Body of pancreas (tissue), 4 donors: ENCODE results near the gene SOCS6. TPM values are rescaled to one million over a fixed set of nuclear protein-coding genes. Genes with fewer than 3 reads are reported as not detected.
A peak's percentile ranks its signal among the peaks of the same experiment; 100 is the strongest.
"Not testable (repeated sequence)": the region's sequence is repeated elsewhere in the genome, so short reads cannot be mapped to it uniquely, and the experiment has no call there.

Source experiments
- ATAC-seq: fragments of 150-250 bp; one replicate; pipeline ENCODE4 v1.9.1; 2016
- DNase-seq, 4 donors: peaks; one replicate each; pipeline ENCODE4 v3.0.0-alpha.2; 2019
- H3K27ac ChIP-seq, 4 donors: fragments of 200-600 bp; sonication (generic); 1 replicate in 3 of 4; 2 replicates in 1 of 4; pipeline versions ENCODE4 v1.5.1 to v1.6.1; 2016 to 2019; ENCODE audit warnings: mild to moderate bottlenecking in 1 of 4, mixed read lengths in 1 of 4, moderate library complexity in 1 of 4
- H3K27me3 ChIP-seq, 2 donors: fragments of 200-600 bp; sonication (generic); one replicate each; pipeline ENCODE4 v1.6.0; 2016; ENCODE audit warnings: mild to moderate bottlenecking in 1 of 2
- H3K36me3 ChIP-seq, 2 donors: fragments of 200-600 bp; sonication (generic); replicated peaks in 1 of 2; 2 replicates each; pipeline ENCODE4 v1.5.1; 2016; ENCODE audit warnings: low read depth in 2 of 2; ENCODE audit not compliant: insufficient read depth in 1 of 2
- H3K4me1 ChIP-seq: fragments of 200-600 bp; sonication (generic); one replicate; pipeline ENCODE4 v1.6.0; 2016
- H3K4me3 ChIP-seq, 2 donors: fragments of 200-600 bp; sonication (generic); 1 replicate in 1 of 2; 2 replicates in 1 of 2; pipeline ENCODE4 v1.5.1; 2016 to 2019
- H3K9me3 ChIP-seq, 3 donors: fragments of 200-600 bp; sonication (generic); 1 replicate in 2 of 3; 2 replicates in 1 of 3; pipeline ENCODE4 v1.5.1; 2016
- POLR2A ChIP-seq, 3 donors: fragments of 450-650 bp; IDR thresholded peaks; one replicate each; pipeline ENCODE4 v1.6.1; 2016; ENCODE audit warnings: antibody characterized with exemption in 3 of 3, mild to moderate bottlenecking in 2 of 3
- WGBS, 2 donors: methylation state at CpG; one replicate each; pipeline ENCODE4 v1.1.5; 2017; 5-methylcytosine and 5-hydroxymethylcytosine counted together
- intact Hi-C: fragments of 100-400 bp; cut with DNase I; formaldehyde crosslinking; loops from one replicate; pipeline ENCODE4 v1.15.1; 2023
- total RNA-seq, 2 donors: library from RNA; depleted of rRNA; stranded (reverse); fragments of >200 nt; gene quantifications; one replicate each; pipeline ENCODE4 v1.1.0, GENCODE V29; 2016
- TF ChIP-seq, protein P1 (sequence below), 7 experiments: fragments of 450-650 bp in 4 of 7; fragments of 200-600 bp in 3 of 7; sonication (generic) in 3 of 7; IDR thresholded peaks; one replicate each; pipeline ENCODE4 v1.5.1; 2016 to 2019; ENCODE audit warnings: antibody characterized with exemption in 7 of 7

SOCS6 gene, protein sequence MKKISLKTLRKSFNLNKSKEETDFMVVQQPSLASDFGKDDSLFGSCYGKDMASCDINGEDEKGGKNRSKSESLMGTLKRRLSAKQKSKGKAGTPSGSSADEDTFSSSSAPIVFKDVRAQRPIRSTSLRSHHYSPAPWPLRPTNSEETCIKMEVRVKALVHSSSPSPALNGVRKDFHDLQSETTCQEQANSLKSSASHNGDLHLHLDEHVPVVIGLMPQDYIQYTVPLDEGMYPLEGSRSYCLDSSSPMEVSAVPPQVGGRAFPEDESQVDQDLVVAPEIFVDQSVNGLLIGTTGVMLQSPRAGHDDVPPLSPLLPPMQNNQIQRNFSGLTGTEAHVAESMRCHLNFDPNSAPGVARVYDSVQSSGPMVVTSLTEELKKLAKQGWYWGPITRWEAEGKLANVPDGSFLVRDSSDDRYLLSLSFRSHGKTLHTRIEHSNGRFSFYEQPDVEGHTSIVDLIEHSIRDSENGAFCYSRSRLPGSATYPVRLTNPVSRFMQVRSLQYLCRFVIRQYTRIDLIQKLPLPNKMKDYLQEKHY
- total RNA-seq = 10 to 100 TPM in 1 of 2 donors, 1 to 10 TPM in 1; 7.3 to 17.9 TPM

DNA sequence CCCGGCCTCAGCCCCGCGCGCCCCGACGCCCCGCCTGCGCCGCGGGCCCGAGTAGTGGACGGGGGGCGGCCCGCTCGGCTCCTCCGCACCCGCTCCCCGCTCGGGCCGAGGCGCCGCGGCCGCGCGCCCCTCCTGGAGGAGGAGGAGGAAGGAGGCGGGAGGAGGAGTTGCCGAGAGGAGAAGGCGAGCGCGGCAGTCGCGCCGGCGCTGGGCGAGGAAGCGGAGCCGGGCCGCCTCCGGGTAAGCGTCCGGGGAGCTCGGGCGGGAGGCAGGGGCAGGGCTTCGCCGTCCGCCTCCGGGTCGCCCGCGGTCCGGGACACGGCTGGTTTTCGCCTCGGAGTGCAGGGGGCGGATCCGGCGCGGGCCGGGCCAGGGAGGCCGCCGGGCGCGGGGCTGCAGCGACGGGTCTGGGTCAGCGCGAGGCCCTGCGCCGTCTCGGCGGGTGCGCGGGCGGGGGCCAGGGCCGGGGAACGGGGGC, at the start of gene SOCS6:
SOCS6 (plus strand) TSS at position 195 of the 478 bp plus-strand sequence. CDS start 35,624 bp downstream, outside the sequence.
- no peaks in the 10 kb centered on the region for H3K27me3 ChIP-seq
- H3K9me3 ChIP-seq = no peaks in the 10 kb centered on the region
- H3K36me3 ChIP-seq = no peaks in the 10 kb centered on the region
- H3K4me3 ChIP-seq = peak within 1 kb of the TSS; percentile 55 to 65
- DNase-seq = peak; percentile 59 to 68 (median 68)
- 0% methylated on average over 45 of the region's 77 CpGs; no CpG with 5 or more reads in 1 of the 2 donors for WGBS, 2 donors
- ATAC-seq = peak; percentile 69
- intact Hi-C loops = no loop called here
- H3K4me1 ChIP-seq = peaks cover 27% of the 10 kb centered on the region
- peak within 1 kb of the TSS; percentile 55 to 90 (median 82) for H3K27ac ChIP-seq
- TF ChIP-seq, protein P1, sequence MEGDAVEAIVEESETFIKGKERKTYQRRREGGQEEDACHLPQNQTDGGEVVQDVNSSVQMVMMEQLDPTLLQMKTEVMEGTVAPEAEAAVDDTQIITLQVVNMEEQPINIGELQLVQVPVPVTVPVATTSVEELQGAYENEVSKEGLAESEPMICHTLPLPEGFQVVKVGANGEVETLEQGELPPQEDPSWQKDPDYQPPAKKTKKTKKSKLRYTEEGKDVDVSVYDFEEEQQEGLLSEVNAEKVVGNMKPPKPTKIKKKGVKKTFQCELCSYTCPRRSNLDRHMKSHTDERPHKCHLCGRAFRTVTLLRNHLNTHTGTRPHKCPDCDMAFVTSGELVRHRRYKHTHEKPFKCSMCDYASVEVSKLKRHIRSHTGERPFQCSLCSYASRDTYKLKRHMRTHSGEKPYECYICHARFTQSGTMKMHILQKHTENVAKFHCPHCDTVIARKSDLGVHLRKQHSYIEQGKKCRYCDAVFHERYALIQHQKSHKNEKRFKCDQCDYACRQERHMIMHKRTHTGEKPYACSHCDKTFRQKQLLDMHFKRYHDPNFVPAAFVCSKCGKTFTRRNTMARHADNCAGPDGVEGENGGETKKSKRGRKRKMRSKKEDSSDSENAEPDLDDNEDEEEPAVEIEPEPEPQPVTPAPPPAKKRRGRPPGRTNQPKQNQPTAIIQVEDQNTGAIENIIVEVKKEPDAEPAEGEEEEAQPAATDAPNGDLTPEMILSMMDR (IDR thresholded peaks at IDR 0.05) = peak in 1 of 7 experiments; percentile 12
- peak; percentile 49 to 65 (median 53) for TF ChIP-seq POLR2A (IDR thresholded peaks at IDR 0.05)

DNA sequence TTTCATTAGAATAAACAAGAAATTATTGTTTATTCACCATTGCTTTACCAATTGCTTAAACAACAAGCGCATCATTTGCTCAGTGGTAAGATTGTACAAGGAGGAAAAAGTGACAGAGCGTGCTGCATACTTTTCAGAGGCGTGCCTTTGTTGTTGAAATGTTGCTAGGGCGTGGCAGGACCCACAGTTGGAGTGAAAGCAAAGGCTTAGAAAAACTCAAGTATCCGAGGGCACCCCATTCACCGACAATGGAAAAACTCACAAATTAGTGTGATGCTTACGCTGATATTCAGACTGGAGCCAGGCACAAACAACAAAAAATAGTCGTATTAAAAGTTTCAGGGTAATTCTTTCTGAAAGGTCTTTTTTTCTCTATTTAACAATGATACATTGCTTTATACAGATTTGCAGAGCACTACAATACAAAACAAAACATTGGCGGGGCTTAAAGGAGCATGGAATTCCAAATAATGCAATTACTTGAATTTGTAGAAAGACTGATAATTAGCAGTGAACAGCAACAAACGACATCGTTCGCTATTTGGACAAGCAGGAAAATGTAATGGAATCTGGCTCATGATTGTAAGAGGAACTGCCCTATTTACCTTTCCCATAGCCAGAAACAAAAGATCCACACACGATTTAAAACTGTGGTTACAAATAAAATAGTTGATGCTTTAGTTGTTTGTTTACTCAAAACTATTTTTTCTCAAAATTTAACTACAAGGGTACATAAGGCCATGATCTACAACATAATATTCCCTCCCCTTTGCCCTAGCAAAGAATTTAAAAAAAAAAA, 45.5 kb upstream of the SOCS6 start:
- no peak overlapping the region for H3K4me3 ChIP-seq
- H3K27me3 ChIP-seq = no peaks in the 10 kb centered on the region
- no peaks in the 10 kb centered on the region for H3K36me3 ChIP-seq
- intact Hi-C loops = no loop called here
- DNase-seq = no peak
- ATAC-seq = no peak
- H3K9me3 ChIP-seq = no peaks in the 10 kb centered on the region
- H3K4me1 ChIP-seq = no peaks in the 10 kb centered on the region
- 32 to 38% methylated on average over 13 of the region's 13 CpGs for WGBS, 2 donors
- H3K27ac ChIP-seq = no peak overlapping the region
- TF ChIP-seq POLR2A (IDR thresholded peaks at IDR 0.05) = no peak
- TF ChIP-seq, protein P1 (IDR thresholded peaks at IDR 0.05) = no peak

DNA sequence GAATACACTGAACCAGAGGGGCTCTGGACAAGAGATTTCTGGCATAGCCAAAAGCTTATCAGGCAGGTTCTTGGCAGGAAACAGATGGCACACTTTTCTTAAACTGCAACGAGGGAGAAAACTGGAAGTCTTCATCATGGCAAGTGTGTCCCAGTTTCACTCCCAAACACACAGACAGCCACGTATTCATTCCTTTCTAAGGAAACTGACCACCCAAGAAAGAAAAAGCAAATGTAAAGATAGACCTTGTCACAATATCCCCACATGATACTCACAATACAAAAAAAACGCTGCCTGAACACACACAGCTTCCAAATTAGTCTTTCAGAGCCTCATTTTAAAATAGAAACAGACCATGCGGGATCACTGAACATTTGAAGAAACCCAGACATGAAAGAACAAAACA, 42.8 kb upstream of the SOCS6 start:
- Histone ChIP-seq H3K27ac (no peak overlapping the region), H3K4me1 (no peaks in the 10 kb centered on the region), H3K4me3 (no peak overlapping the region), H3K36me3 (no peaks in the 10 kb centered on the region), H3K9me3 (no peaks in the 10 kb centered on the region), H3K27me3 (no peaks in the 10 kb centered on the region)
- WGBS, 2 donors = 28 to 31% methylated on average over 4 of the region's 4 CpGs
- no peak for DNase-seq
- no peak for TF ChIP-seq POLR2A (IDR thresholded peaks at IDR 0.05)
- TF ChIP-seq, protein P1 (IDR thresholded peaks at IDR 0.05) = no peak
- intact Hi-C loops = no loop called here
- ATAC-seq = no peak

DNA sequence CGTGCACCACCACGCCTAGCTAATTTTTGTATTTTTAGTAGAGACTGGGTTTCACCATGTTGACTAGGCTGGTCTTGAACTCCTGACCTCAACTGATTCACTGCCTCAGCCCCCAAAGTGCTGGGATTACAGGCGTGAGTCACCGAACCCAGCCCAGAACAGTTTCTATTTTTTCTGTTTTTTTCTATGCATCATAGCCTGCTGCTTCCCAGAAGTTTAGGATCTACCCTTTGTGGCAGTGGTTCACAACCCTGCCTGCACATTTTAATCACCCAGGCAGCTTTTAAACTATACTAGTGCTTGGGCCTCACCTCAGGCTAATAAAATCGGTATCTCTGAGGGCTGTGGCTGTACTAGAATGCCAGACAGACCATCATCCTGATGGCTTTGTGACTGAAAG, 39.7 kb upstream of the SOCS6 start:
- H3K4me1 ChIP-seq = no peaks in the 10 kb centered on the region
- no peak for ATAC-seq
- no peaks in the 10 kb centered on the region for H3K36me3 ChIP-seq
- intact Hi-C loops = no loop called here
- no peak for DNase-seq
- H3K27ac ChIP-seq = no peak overlapping the region
- 75 to 77% methylated on average over 5 of the region's 5 CpGs for WGBS, 2 donors
- no peaks in the 10 kb centered on the region for H3K9me3 ChIP-seq
- H3K27me3 ChIP-seq = no peaks in the 10 kb centered on the region
- TF ChIP-seq, protein P1 (IDR thresholded peaks at IDR 0.05) = no peak
- TF ChIP-seq POLR2A (IDR thresholded peaks at IDR 0.05) = no peak
- no peak overlapping the region for H3K4me3 ChIP-seq

DNA sequence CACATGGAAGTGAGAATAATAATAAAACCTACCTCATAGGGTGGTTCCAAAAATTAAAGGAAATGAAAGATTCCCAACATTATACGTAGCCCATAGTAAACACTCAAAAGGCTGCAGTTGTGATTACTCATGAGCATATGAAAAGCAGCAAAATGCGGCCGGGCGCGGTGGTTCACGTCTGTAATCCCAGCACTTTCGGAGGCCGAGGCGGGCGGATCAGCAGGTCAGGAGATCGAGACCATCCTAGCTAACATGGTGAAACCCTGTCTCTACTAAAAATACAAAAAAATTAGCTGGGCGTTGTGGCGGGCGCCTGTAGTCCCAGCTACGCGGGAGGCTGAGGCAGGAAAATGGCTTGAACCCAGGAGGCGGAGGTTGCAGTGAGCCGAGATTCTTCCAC, 39.0 kb upstream of the SOCS6 start:
- DNase-seq, H3K4me1 ChIP-seq, H3K4me3 ChIP-seq, intact Hi-C loops, H3K27ac ChIP-seq, H3K9me3 ChIP-seq, H3K27me3 ChIP-seq, ATAC-seq, H3K36me3 ChIP-seq: not testable (repeated sequence)
- WGBS, 2 donors = 93 to 94% methylated on average over 18 of the region's 18 CpGs
